HepG2 (cell line): ENCODE data around the gene MED22. TPM values are rescaled to one million over a fixed set of nuclear protein-coding genes. Genes with fewer than 3 reads are reported as not detected.

ENCODE experiments used
- EEA1 ChIP-seq: sonication (generic); formaldehyde crosslinking; IDR thresholded peaks from 2 replicates; pipeline ENCODE4 v1.5.1; 2020; ENCODE audit warnings: mild to moderate bottlenecking, missing genetic modification reagents, borderline replicate concordance
- ELF3 ChIP-seq: IDR thresholded peaks from 2 replicates; pipeline ENCODE4 v1.6.1; 2016; ENCODE audit warnings: missing genetic modification reagents, missing compliant biosample characterization
- HBP1 ChIP-seq: IDR thresholded peaks from 2 replicates; pipeline ENCODE4 v1.6.1; 2016; ENCODE audit warnings: low read depth, control low read depth
- KLF11 ChIP-seq: IDR thresholded peaks from 2 replicates; pipeline ENCODE4 v1.6.1; 2016; ENCODE audit warnings: missing compliant biosample characterization
- POGZ ChIP-seq: sonication (generic); formaldehyde crosslinking; IDR thresholded peaks from 2 replicates; pipeline ENCODE4 v1.4.0; 2020; ENCODE audit warnings: mild to moderate bottlenecking, missing genetic modification reagents
- SMAD1 ChIP-seq: sonication (generic); formaldehyde crosslinking; IDR thresholded peaks from 2 replicates; pipeline ENCODE4 v1.4.0; 2020; ENCODE audit warnings: missing genetic modification reagents, low read depth, mild to moderate bottlenecking, borderline replicate concordance
- ZBTB25 ChIP-seq: IDR thresholded peaks from 2 replicates; pipeline ENCODE4 v1.6.1; 2018; ENCODE audit warnings: missing genetic modification reagents
- ZKSCAN5 ChIP-seq: sonication (generic); formaldehyde crosslinking; IDR thresholded peaks from 2 replicates; pipeline ENCODE4 v1.5.1; 2020; ENCODE audit warnings: mild to moderate bottlenecking, missing genetic modification reagents
- ZNF207 ChIP-seq: fragments of 450-650 bp; IDR thresholded peaks from 2 replicates; pipeline ENCODE4 v1.6.1; 2016; ENCODE audit warnings: antibody characterized with exemption, borderline replicate concordance
- ZNF484 ChIP-seq: sonication (generic); formaldehyde crosslinking; IDR thresholded peaks from 2 replicates; pipeline ENCODE4 v1.5.1; 2020; ENCODE audit warnings: mild to moderate bottlenecking, low read depth, missing genetic modification reagents, borderline replicate concordance
- ZNF761 ChIP-seq: sonication (generic); formaldehyde crosslinking; conservative IDR thresholded peaks from 2 replicates; pipeline ENCODE4 v1.4.0; 2020; ENCODE audit warnings: mild to moderate bottlenecking, missing genetic modification reagents
- polyA plus RNA-seq, 8 experiments: library from polyadenylated mRNA; depleted of rRNA in 3 of 8; stranded (reverse) in 7 of 8; unstranded in 1 of 8; fragments of >200 nt; fragmentation: Illumina TruSeq in 4 of 8; extraction: Trizol in 4 of 8; gene quantifications; 2 replicates each; pipeline versions ENCODE4 v1.2.1 to v1.2.3, GENCODE V29; 2011 to 2016; ENCODE audit warnings: low read depth in 4 of 8, missing spikeins in 1 of 8, mixed read lengths in 1 of 8; ENCODE audit not compliant: insufficient read depth in 1 of 8
- total RNA-seq, 5 experiments: library from RNA; depleted of rRNA; stranded (reverse); fragments of >200 nt; fragmentation: Illumina TruSeq; extraction: Trizol; gene quantifications; 2 replicates each; pipeline ENCODE4 v1.2.3, GENCODE V29; 2016; ENCODE audit warnings: low read depth in 1 of 5
- TF ChIP-seq, protein P1 (sequence below): fragments of 450-650 bp; IDR thresholded peaks from 2 replicates; pipeline ENCODE4 v1.6.1; 2017
- TF ChIP-seq, protein P2 (sequence below): sonication (generic); formaldehyde crosslinking; IDR thresholded peaks from 2 replicates; pipeline ENCODE4 v1.5.1; 2020; ENCODE audit warnings: mild to moderate bottlenecking, missing genetic modification reagents, moderate library complexity
- TF ChIP-seq, protein P3 (sequence below): sonication (generic); formaldehyde crosslinking; IDR thresholded peaks from 2 replicates; pipeline ENCODE4 v1.5.0; 2020; ENCODE audit warnings: mild to moderate bottlenecking, missing genetic modification reagents

MED22 gene
- total and polyA plus RNA-seq, 2 of the 13 experiments (the other 11 are each of a cell fraction or from before 2014, with no cell fraction given): 15.8 to 22.1 TPM

GRCh38 chr9:133375116-133375723 lies 27.3 kb upstream of the MED22 start (continued):
- no peak for TF ChIP-seq ZNF207
- TF ChIP-seq KLF11: no peak
- no peak for TF ChIP-seq POGZ
- no peak for TF ChIP-seq ZKSCAN5 (CRISPR knock-in tag)
- TF ChIP-seq EEA1: no peak
- TF ChIP-seq, protein P1, sequence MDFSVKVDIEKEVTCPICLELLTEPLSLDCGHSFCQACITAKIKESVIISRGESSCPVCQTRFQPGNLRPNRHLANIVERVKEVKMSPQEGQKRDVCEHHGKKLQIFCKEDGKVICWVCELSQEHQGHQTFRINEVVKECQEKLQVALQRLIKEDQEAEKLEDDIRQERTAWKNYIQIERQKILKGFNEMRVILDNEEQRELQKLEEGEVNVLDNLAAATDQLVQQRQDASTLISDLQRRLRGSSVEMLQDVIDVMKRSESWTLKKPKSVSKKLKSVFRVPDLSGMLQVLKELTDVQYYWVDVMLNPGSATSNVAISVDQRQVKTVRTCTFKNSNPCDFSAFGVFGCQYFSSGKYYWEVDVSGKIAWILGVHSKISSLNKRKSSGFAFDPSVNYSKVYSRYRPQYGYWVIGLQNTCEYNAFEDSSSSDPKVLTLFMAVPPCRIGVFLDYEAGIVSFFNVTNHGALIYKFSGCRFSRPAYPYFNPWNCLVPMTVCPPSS: no peak
- TF ChIP-seq SMAD1 (CRISPR knock-in tag): no peak
- TF ChIP-seq ELF3 (CRISPR knock-in tag): no peak
- TF ChIP-seq, protein P2, sequence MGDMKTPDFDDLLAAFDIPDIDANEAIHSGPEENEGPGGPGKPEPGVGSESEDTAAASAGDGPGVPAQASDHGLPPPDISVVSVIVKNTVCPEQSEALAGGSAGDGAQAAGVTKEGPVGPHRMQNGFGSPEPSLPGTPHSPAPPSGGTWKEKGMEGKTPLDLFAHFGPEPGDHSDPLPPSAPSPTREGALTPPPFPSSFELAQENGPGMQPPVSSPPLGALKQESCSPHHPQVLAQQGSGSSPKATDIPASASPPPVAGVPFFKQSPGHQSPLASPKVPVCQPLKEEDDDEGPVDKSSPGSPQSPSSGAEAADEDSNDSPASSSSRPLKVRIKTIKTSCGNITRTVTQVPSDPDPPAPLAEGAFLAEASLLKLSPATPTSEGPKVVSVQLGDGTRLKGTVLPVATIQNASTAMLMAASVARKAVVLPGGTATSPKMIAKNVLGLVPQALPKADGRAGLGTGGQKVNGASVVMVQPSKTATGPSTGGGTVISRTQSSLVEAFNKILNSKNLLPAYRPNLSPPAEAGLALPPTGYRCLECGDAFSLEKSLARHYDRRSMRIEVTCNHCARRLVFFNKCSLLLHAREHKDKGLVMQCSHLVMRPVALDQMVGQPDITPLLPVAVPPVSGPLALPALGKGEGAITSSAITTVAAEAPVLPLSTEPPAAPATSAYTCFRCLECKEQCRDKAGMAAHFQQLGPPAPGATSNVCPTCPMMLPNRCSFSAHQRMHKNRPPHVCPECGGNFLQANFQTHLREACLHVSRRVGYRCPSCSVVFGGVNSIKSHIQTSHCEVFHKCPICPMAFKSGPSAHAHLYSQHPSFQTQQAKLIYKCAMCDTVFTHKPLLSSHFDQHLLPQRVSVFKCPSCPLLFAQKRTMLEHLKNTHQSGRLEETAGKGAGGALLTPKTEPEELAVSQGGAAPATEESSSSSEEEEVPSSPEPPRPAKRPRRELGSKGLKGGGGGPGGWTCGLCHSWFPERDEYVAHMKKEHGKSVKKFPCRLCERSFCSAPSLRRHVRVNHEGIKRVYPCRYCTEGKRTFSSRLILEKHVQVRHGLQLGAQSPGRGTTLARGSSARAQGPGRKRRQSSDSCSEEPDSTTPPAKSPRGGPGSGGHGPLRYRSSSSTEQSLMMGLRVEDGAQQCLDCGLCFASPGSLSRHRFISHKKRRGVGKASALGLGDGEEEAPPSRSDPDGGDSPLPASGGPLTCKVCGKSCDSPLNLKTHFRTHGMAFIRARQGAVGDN (CRISPR knock-in tag): no peak
- no peak for TF ChIP-seq ZNF761
- TF ChIP-seq ZNF484 (CRISPR knock-in tag): no peak
- TF ChIP-seq, protein P3, sequence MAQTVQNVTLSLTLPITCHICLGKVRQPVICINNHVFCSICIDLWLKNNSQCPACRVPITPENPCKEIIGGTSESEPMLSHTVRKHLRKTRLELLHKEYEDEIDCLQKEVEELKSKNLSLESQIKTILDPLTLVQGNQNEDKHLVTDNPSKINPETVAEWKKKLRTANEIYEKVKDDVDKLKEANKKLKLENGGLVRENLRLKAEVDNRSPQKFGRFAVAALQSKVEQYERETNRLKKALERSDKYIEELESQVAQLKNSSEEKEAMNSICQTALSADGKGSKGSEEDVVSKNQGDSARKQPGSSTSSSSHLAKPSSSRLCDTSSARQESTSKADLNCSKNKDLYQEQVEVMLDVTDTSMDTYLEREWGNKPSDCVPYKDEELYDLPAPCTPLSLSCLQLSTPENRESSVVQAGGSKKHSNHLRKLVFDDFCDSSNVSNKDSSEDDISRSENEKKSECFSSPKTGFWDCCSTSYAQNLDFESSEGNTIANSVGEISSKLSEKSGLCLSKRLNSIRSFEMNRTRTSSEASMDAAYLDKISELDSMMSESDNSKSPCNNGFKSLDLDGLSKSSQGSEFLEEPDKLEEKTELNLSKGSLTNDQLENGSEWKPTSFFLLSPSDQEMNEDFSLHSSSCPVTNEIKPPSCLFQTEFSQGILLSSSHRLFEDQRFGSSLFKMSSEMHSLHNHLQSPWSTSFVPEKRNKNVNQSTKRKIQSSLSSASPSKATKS (CRISPR knock-in tag): no peak
- no peak for TF ChIP-seq ZBTB25 (CRISPR knock-in tag)
- TF ChIP-seq HBP1 (CRISPR knock-in tag): no peak
